Stimulated activated CD4-positive, alpha-beta T cell treated with anti-CD3 and anti-CD28 coated beads, Interleukin-4, amount 100 ng/mL, for 1 hour (primary cell): Measurements from ENCODE around the gene CFAP97D1.
A peak's percentile ranks its signal among the peaks of the same experiment; 100 is the strongest.

ENCODE experiments used
- DNase-seq: peaks from one replicate; pipeline ENCODE4 v3.0.0-alpha.2; 2020

The CFAP97D1 gene

GRCh38 chr17:43830510-43831140 lies 50.4 kb downstream of the CFAP97D1 start:
- no peak for DNase-seq

DNA sequence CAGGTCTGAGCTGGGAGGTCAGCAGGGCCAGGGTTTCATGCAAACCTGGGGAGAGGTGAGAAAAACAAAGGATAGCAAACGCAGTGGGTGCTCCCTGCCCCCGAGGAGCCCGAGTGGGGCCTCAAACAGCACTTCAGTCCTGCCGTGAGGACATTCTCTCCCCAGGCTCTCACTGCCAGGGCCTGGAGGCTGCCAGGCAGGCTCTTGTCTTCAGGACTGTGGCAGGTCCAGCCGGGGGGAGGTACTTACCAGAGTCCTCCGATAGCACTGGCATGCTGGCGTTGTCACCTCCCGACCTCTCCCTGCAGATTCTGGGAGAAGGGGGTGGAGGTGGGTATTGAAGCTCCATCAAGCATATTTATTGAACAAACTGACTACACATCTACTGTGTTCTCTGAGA lies 51.4 kb downstream of the CFAP97D1 start:
- DNase-seq = no peak

GRCh38 chr17:43832168-43832975 lies 52.1 kb downstream of the CFAP97D1 start:
- DNase-seq = peak; percentile 17

- peak; percentile 58 for DNase-seq
Observed at GRCh38 chr17:43832976-43833829, 53.0 kb downstream of the CFAP97D1 start, which contains the start of gene MPP3. Gene MPP3, minus strand, starts transcription at chr17:43833146. Its CDS starts 1,240 bp downstream, at chr17:43831906.

DNA sequence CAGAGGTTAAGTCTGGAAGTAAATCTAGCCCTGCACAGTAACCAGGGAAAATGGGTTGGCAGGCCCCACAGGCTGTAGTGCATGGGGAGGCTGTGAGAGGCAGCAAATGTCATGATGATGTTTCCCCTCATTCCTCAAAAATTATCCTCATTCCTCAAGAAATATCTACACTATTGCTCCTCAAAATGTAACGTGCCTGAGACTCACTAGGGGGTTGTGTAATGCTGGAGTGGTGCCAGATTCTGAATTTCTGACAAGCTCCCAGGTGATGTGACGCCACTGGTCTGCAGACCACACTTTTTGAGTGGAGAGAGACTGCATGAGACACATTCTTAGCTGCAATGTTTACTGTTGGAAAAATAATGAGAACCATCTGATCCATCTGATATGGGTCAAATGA lies 53.9 kb downstream of the CFAP97D1 start:
- DNase-seq = no peak
